Cerebellar nuclear complex (tissue), 1 donor: ENCODE results near the gene KRT85.
"Not testable (repeated sequence)": the region's sequence is repeated elsewhere in the genome, so short reads cannot be mapped to it uniquely, and the experiment has no call there.

Source experiments
- DNase-seq, 2 experiments: peaks; one replicate each; lab custom pipeline; 2025; lab: John Stamatoyannopoulos, UW

The KRT85 gene

GRCh38 chr12:52323416-52324152 lies 43.7 kb downstream of the KRT85 start:
- no peak for DNase-seq

- DNase-seq, result no peak
Measured at GRCh38 chr12:52323001-52323400, 44.3 kb downstream of the KRT85 start.

- DNase-seq, result no peak
Measured at GRCh38 chr12:52322069-52322468, 45.2 kb downstream of the KRT85 start.

- DNase-seq, result no peak
Measured at GRCh38 chr12:52321418-52321817, 45.9 kb downstream of the KRT85 start.

GRCh38 chr12:52320784-52321400 lies 46.4 kb downstream of the KRT85 start, which contains the start of gene KRT83:
KRT83 (minus strand) TSS chr12:52321398; CDS start chr12:52321335, 63 bp downstream.
- no peak for DNase-seq

GRCh38 chr12:52319097-52319496 lies 48.2 kb downstream of the KRT85 start:
- no peak for DNase-seq

- no peak for DNase-seq
Measured at GRCh38 chr12:52318241-52318990, 48.9 kb downstream of the KRT85 start.

- no peak for DNase-seq
Measured at GRCh38 chr12:52317468-52318052, 49.7 kb downstream of the KRT85 start.

- DNase-seq, result no peak
Measured at GRCh38 chr12:52316701-52317100, 50.6 kb downstream of the KRT85 start.

- DNase-seq, result no peak
Measured at GRCh38 chr12:52316290-52316689, 51.0 kb downstream of the KRT85 start.

- DNase-seq, result not testable (repeated sequence)
Measured at GRCh38 chr12:52315721-52316120, 51.6 kb downstream of the KRT85 start.

GRCh38 chr12:52314511-52314910 lies 52.8 kb downstream of the KRT85 start:
- no peak for DNase-seq

- DNase-seq, result no peak
Measured at GRCh38 chr12:52313926-52314325, 53.4 kb downstream of the KRT85 start.

- no peak for DNase-seq
Measured at GRCh38 chr12:52313461-52313860, 53.8 kb downstream of the KRT85 start.

GRCh38 chr12:52312086-52312485 lies 55.2 kb downstream of the KRT85 start:
- no peak for DNase-seq

GRCh38 chr12:52311285-52311648 lies 56.0 kb downstream of the KRT85 start:
- DNase-seq, result no peak

- no peak for DNase-seq
Measured at GRCh38 chr12:52310622-52311284, 56.5 kb downstream of the KRT85 start.
